B cell (primary cell): ENCODE measurements around the gene FAM111A. TPM values are rescaled to one million over a fixed set of nuclear protein-coding genes. Genes with fewer than 3 reads are reported as not detected.
A peak's percentile ranks its signal among the peaks of the same experiment; 100 is the strongest.

ENCODE experiments used
- ATAC-seq: fragments of 200-7000 bp; cut with Tn5 transposase; one replicate; pipeline ENCODE4 v1.10.0; 2021; ENCODE audit warnings: low read depth, mild to moderate bottlenecking, moderate number of reproducible peaks, moderate library complexity
- CTCF ChIA-PET: fragments of 350-600 bp; sonication (Branson Sonifier 250); formaldehyde crosslinking; loops from one replicate; lab custom pipeline; 2021; ENCODE audit warnings: antibody characterized with exemption, inconsistent platforms; lab: Charles Lee
- POLR2A ChIA-PET: fragments of 350-600 bp; sonication (Branson Sonifier 250); formaldehyde crosslinking; loops from one replicate; lab custom pipeline; 2021; ENCODE audit warnings: antibody characterized with exemption; lab: Charles Lee
- DNase-seq: peaks from one replicate; pipeline ENCODE4 v3.0.0; 2013
- H2AFZ ChIP-seq: 2 replicates; pipeline ENCODE4 v1.6.1; 2012; ENCODE audit warnings: mild to moderate bottlenecking, low read depth, low read length; ENCODE audit not compliant: insufficient read depth, poor library complexity, severe bottlenecking
- H3K27ac ChIP-seq, 2 donors: 1 replicate in 1 of 2; 2 replicates in 1 of 2; pipeline ENCODE4 v1.5.1; 2012 to 2013; ENCODE audit warnings: low read length in 2 of 2, mild to moderate bottlenecking in 2 of 2, moderate library complexity in 1 of 2
- H3K27me3 ChIP-seq, 4 experiments: fragments of 200-600 bp in 1 of 4; sonication (generic) in 1 of 4; replicated peaks in 1 of 4; 1 replicate in 2 of 4; 2 replicates in 2 of 4; pipeline versions ENCODE4 v1.6.1 to v1.7.0; 2013 to 2016; ENCODE audit warnings: low read length in 3 of 4, mild to moderate bottlenecking in 2 of 4, mixed read lengths in 1 of 4, moderate library complexity in 1 of 4; ENCODE audit not compliant: insufficient read depth in 4 of 4, control insufficient read depth in 3 of 4; ENCODE audit errors: control extremely low read depth in 1 of 4
- H3K36me3 ChIP-seq, 2 experiments: replicated peaks in 1 of 2; 1 replicate in 1 of 2; 2 replicates in 1 of 2; pipeline versions ENCODE4 v1.6.1 to v1.7.1; 2013; ENCODE audit warnings: low read length in 1 of 2; ENCODE audit not compliant: insufficient read depth in 2 of 2, control insufficient read depth in 1 of 2; ENCODE audit errors: control extremely low read depth in 1 of 2, extremely low read depth in 1 of 2
- H3K4me1 ChIP-seq, 2 donors: fragments of 200-600 bp in 1 of 2; sonication (generic) in 1 of 2; 1 replicate in 1 of 2; 2 replicates in 1 of 2; pipeline versions ENCODE4 v1.5.1 to v1.6.1; 2013 to 2017; ENCODE audit warnings: low read length in 2 of 2; ENCODE audit not compliant: control insufficient read depth in 2 of 2, insufficient read depth in 2 of 2
- H3K4me2 ChIP-seq: replicated peaks from 2 replicates; pipeline ENCODE3; 2012; ENCODE audit warnings: mild to moderate bottlenecking, low read depth, low read length; ENCODE audit not compliant: poor library complexity, severe bottlenecking
- H3K4me3 ChIP-seq, 5 experiments: fragments of 200-600 bp in 1 of 5; sonication (generic) in 1 of 5; 1 replicate in 3 of 5; 2 replicates in 2 of 5; pipeline versions ENCODE4 v1.5.1 to v1.7.0; 2011 to 2016; ENCODE audit warnings: low read length in 4 of 5, mild to moderate bottlenecking in 4 of 5, low read depth in 2 of 5, control low read depth in 1 of 5, moderate library complexity in 1 of 5; ENCODE audit not compliant: insufficient read depth in 1 of 5; ENCODE audit errors: control extremely low read depth in 1 of 5, extremely low read depth in 1 of 5
- H3K79me2 ChIP-seq: fragments of 200-600 bp; sonication (generic); one replicate; pipeline ENCODE4 v1.6.0; 2016; ENCODE audit warnings: low read length; ENCODE audit not compliant: control insufficient read depth, insufficient read depth
- H3K9ac ChIP-seq: fragments of 200-600 bp; sonication (generic); 2 replicates; pipeline ENCODE4 v1.6.1; 2017; ENCODE audit warnings: mild to moderate bottlenecking, low read length, moderate library complexity
- H3K9me3 ChIP-seq, 3 donors: one replicate each; pipeline versions ENCODE4 v1.6.1 to v1.7.1; 2013; ENCODE audit warnings: low read length in 2 of 3; ENCODE audit not compliant: control insufficient read depth in 2 of 3, insufficient read depth in 1 of 3; ENCODE audit errors: control extremely low read depth in 1 of 3
- H4K20me1 ChIP-seq: 2 replicates; pipeline ENCODE4 v1.6.0; 2012; ENCODE audit warnings: mild to moderate bottlenecking, low read length; ENCODE audit not compliant: insufficient read depth, control insufficient read depth, poor library complexity, severe bottlenecking
- H3K27ac Mint-ChIP-seq: one replicate; pipeline ENCODE4 v1.8.0; 2021; ENCODE audit warnings: mixed read lengths
- H3K27me3 Mint-ChIP-seq: one replicate; pipeline ENCODE4 v1.8.0; 2021; ENCODE audit warnings: mixed read lengths
- H3K4me1 Mint-ChIP-seq: one replicate; pipeline ENCODE4 v1.8.0; 2021; ENCODE audit warnings: mixed read lengths
- H3K4me3 Mint-ChIP-seq: one replicate; pipeline ENCODE4 v1.8.0; 2021; ENCODE audit warnings: mixed read lengths
- H3K9me3 Mint-ChIP-seq: one replicate; pipeline ENCODE4 v1.8.0; 2022; ENCODE audit warnings: mixed read lengths; ENCODE audit not compliant: insufficient read depth
- CTCF ChIP-seq: fragments of 200-600 bp; IDR thresholded peaks from one replicate; pipeline ENCODE4 v1.8.0; 2022; ENCODE audit warnings: antibody characterized with exemption, mild to moderate bottlenecking
- EZH2 ChIP-seq: IDR thresholded peaks from 2 replicates; pipeline ENCODE4 v1.6.1; 2012; ENCODE audit warnings: borderline replicate concordance, low read depth, mild to moderate bottlenecking, moderate library complexity, low read length; ENCODE audit not compliant: insufficient read depth, poor library complexity, severe bottlenecking
- WGBS: methylation state at CpG from one replicate; pipeline ENCODE4 v1.1.5; 2013; ENCODE audit warnings: missing lambda C conversion rate; ENCODE audit not compliant: insufficient coverage; 5-methylcytosine and 5-hydroxymethylcytosine counted together
- intact Hi-C: fragments of 100-400 bp; cut with micrococcal nuclease; formaldehyde crosslinking; loops from one replicate; pipeline ENCODE4 v1.10.0; 2022
- polyA plus RNA-seq: library from polyadenylated mRNA; depleted of rRNA; stranded (reverse); fragments of >200 nt; gene quantifications from 2 replicates; pipeline ENCODE4 v1.2.3, GENCODE V29; 2012
- total RNA-seq, 2 donors: library from RNA; stranded (reverse); fragments of 120-200 nt in 1 of 2; gene quantifications; 1 replicate in 1 of 2; 2 replicates in 1 of 2; pipeline versions ENCODE4 v1.2.3 to v1.2.4, GENCODE V29; 2013 to 2022

The FAM111A gene
- total and polyA plus RNA-seq, 2 donors (not counting 1 experiment from before 2014, with no cell fraction given), result 57.0 to 120 TPM

- Histone ChIP-seq H3K27me3 (no peaks in the 10 kb centered on the region), H2AFZ (peak overlapping the region; percentile 72), H3K4me3 (peak overlapping the region; percentile 60 to 70 (median 62)), H3K4me1 (peaks cover 78 to 91% of the 10 kb centered on the region in 2 donors), H3K4me2 (peak overlapping the region; percentile 76), H3K9ac (peak overlapping the region; percentile 71), H4K20me1 (no peaks in the 10 kb centered on the region), H3K9me3 (peaks cover 0 to 8% (median 0%) of the 10 kb centered on the region in 3 donors), H3K36me3 (no peaks in the 10 kb centered on the region), H3K79me2 (peaks cover 19% of the 10 kb centered on the region), H3K27ac (peak overlapping the region; percentile 71 to 77)
- ATAC-seq (peak; percentile 76), DNase-seq (peak; percentile 93)
- POLR2A ChIA-PET, result interaction anchor here (0.5 to 1.7 kb wide), 9 partner anchors 9 to 69 kb away, joined by 3 to 7 read pairs (median 4); partner anchors contain the start of genes DTX4 and FAM111A
- WGBS, result under 1% methylated on average over 21 of the region's 23 CpGs
- no peak for TF ChIP-seq EZH2
- peak; percentile 61 for TF ChIP-seq CTCF
- peak overlapping the region; percentile 96 for H3K27ac Mint-ChIP-seq
- H3K4me1 Mint-ChIP-seq, result peaks cover 87% of the 10 kb centered on the region
- H3K4me3 Mint-ChIP-seq, result peak overlapping the region; percentile 96
- CTCF ChIA-PET, result interaction anchor here (0.6 to 9.4 kb wide), 13 partner anchors 9 to 527 kb away, joined by 3 to 79 read pairs (median 5); partner anchors contain the start of gene LPXN
- intact Hi-C loops, result loop anchor here (1.0 to 5.0 kb wide), 5 partner anchors 34 to 524 kb away; partner anchors contain the start of gene MPEG1
- peaks cover 2% of the 10 kb centered on the region for H3K9me3 Mint-ChIP-seq
- no peaks in the 10 kb centered on the region for H3K27me3 Mint-ChIP-seq
Observed at GRCh38 chr11:59102259-59102765, 40.3 kb upstream of the FAM111A start.
